Endothelial cell of umbilical vein (primary cell): ENCODE data around the gene GIN1. TPM values are rescaled to one million over a fixed set of nuclear protein-coding genes. Genes with fewer than 3 reads are reported as not detected.

Experiments used
- BruUV-seq: library from RNA; stranded (reverse); fragments of 400-500 nt; replicated peaks from 2 replicates; lab custom pipeline; 2021; lab: Mats Ljungman, UMichigan
- CTCF ChIA-PET: fragments of 300-600, 350-600 bp; sonication (Branson Sonifier 250); formaldehyde crosslinking; loops from one replicate; lab custom pipeline; 2021; ENCODE audit warnings: antibody characterized with exemption, inconsistent platforms; lab: Charles Lee
- POLR2A ChIA-PET: fragments of 300-600, 350-600 bp; sonication (Branson Sonifier 250); formaldehyde crosslinking; loops from one replicate; lab custom pipeline; 2021; ENCODE audit warnings: antibody characterized with exemption, inconsistent platforms; lab: Charles Lee
- DNase-seq: peaks from one replicate; pipeline ENCODE4 v3.0.0-alpha.2; 2011; ENCODE audit warnings: low read depth, low spot score
- FAIRE-seq: peaks from 2 replicates; lab custom pipeline; 2011; peaks lifted over from hg19 to GRCh38; lab: Jason Lieb, UNC
- H2AFZ ChIP-seq: 2 replicates; pipeline ENCODE4 v1.6.0; 2012; ENCODE audit warnings: low read depth, low read length, control low read depth, inconsistent platforms
- H3K27ac ChIP-seq: 2 replicates; pipeline ENCODE4 v1.5.1; 2011; ENCODE audit warnings: low read depth, mild to moderate bottlenecking, control low read depth, low read length, moderate library complexity; ENCODE audit not compliant: insufficient read depth
- H3K27me3 ChIP-seq, 2 experiments: 2 replicates each; pipeline versions ENCODE4 v1.6.0 to v1.6.1; 2011; ENCODE audit warnings: low read length in 2 of 2, mixed read lengths in 1 of 2; ENCODE audit not compliant: control insufficient read depth in 2 of 2, insufficient read depth in 2 of 2
- H3K36me3 ChIP-seq, 2 experiments: 2 replicates in 1 of 2; 3 replicates in 1 of 2; pipeline ENCODE4 v1.5.1; 2011; ENCODE audit warnings: low read length in 2 of 2, mild to moderate bottlenecking in 1 of 2, moderate library complexity in 1 of 2; ENCODE audit not compliant: control insufficient read depth in 2 of 2, insufficient read depth in 2 of 2; ENCODE audit errors: extremely low read depth in 1 of 2
- H3K4me1 ChIP-seq: 3 replicates; pipeline ENCODE4 v1.5.1; 2011; ENCODE audit warnings: mild to moderate bottlenecking, low read length; ENCODE audit not compliant: control insufficient read depth, insufficient read depth; ENCODE audit errors: extremely low read depth
- H3K4me2 ChIP-seq: 2 replicates; pipeline ENCODE4 v1.6.1; 2011; ENCODE audit warnings: low read length, control low read depth, mixed read lengths; ENCODE audit not compliant: insufficient read depth
- H3K4me3 ChIP-seq, 3 experiments: fragments of 200-600 bp in 1 of 3; sonication (generic), shearing (Covaris generic) in 1 of 3; replicated peaks in 1 of 3; 2 replicates each; pipeline ENCODE4 v1.5.1; 2011 to 2016; ENCODE audit warnings: control low read depth in 3 of 3, low read length in 3 of 3, mild to moderate bottlenecking in 2 of 3, inconsistent platforms in 1 of 3, low read depth in 1 of 3, moderate library complexity in 1 of 3; ENCODE audit not compliant: insufficient read depth in 1 of 3
- H3K79me2 ChIP-seq: 2 replicates; pipeline ENCODE4 v1.6.0; 2012; ENCODE audit warnings: low read length, inconsistent platforms; ENCODE audit not compliant: control insufficient read depth, insufficient read depth
- H3K9ac ChIP-seq: replicated peaks from 2 replicates; pipeline ENCODE3; 2011; ENCODE audit warnings: low read length, control low read depth; ENCODE audit not compliant: insufficient read depth; ENCODE audit errors: extremely low read depth
- H3K9me1 ChIP-seq: replicated peaks from 3 replicates; pipeline ENCODE4 v1.6.0; 2011; ENCODE audit warnings: mild to moderate bottlenecking, low read length; ENCODE audit not compliant: control insufficient read depth, insufficient read depth; ENCODE audit errors: extremely low read depth
- H3K9me3 ChIP-seq: replicated peaks from 2 replicates; pipeline ENCODE4 v1.5.1; 2012; ENCODE audit warnings: low read length, inconsistent platforms; ENCODE audit not compliant: control insufficient read depth, insufficient read depth
- H4K20me1 ChIP-seq: replicated peaks from 2 replicates; pipeline ENCODE3; 2011; ENCODE audit warnings: mild to moderate bottlenecking, low read length; ENCODE audit not compliant: control insufficient read depth, insufficient read depth; ENCODE audit errors: extremely low read depth
- EZH2 ChIP-seq: IDR thresholded peaks from 2 replicates; pipeline ENCODE4 v1.6.1; 2012; ENCODE audit warnings: borderline replicate concordance, low read depth, mild to moderate bottlenecking, moderate library complexity, low read length, inconsistent platforms; ENCODE audit not compliant: severe bottlenecking
- FOS ChIP-seq: IDR thresholded peaks from 2 replicates; pipeline ENCODE4 v1.6.1; 2011; ENCODE audit warnings: mild to moderate bottlenecking, low read length, moderate library complexity, borderline replicate concordance; ENCODE audit not compliant: insufficient read depth
- GATA2 ChIP-seq: IDR thresholded peaks from 2 replicates; pipeline ENCODE4 v1.7.0; 2011; ENCODE audit warnings: low read depth, mild to moderate bottlenecking, moderate library complexity, mixed read lengths, low read length; ENCODE audit not compliant: insufficient read length, insufficient read depth
- JUN ChIP-seq: IDR thresholded peaks from 2 replicates; pipeline ENCODE4 v1.6.1; 2011; ENCODE audit warnings: borderline replicate concordance, low read depth; ENCODE audit not compliant: insufficient read length, insufficient read depth
- MYC ChIP-seq: IDR thresholded peaks from one replicate; pipeline ENCODE4 v1.6.1; 2011; ENCODE audit warnings: mild to moderate bottlenecking, low read depth, low read length
- POLR2A ChIP-seq: IDR thresholded peaks from 2 replicates; pipeline ENCODE4 v1.6.1; 2012; ENCODE audit warnings: low read depth, mild to moderate bottlenecking, control low read depth, low read length
- POLR2AphosphoS5 ChIP-seq: IDR thresholded peaks from 2 replicates; pipeline ENCODE4 v1.6.1; 2012; ENCODE audit warnings: low read depth, mild to moderate bottlenecking, control low read depth, low read length, moderate library complexity; ENCODE audit not compliant: insufficient read depth
- dilution Hi-C: fragments of 300-500 bp; cut with MboI; formaldehyde crosslinking; loops from one replicate; pipeline ENCODE4 v1.15.0; 2019; ENCODE audit warnings: low sequenced_read_pairs; ENCODE audit not compliant: extremely low pct_ligation_motif_present
- intact Hi-C: fragments of 100-400 bp; cut with micrococcal nuclease; formaldehyde crosslinking; loops from one replicate; pipeline ENCODE4 v1.10.0; 2022
- polyA plus RNA-seq, 4 experiments: library from polyadenylated mRNA; depleted of rRNA in 3 of 4; stranded (reverse) in 3 of 4; unstranded in 1 of 4; fragments of >200 nt; gene quantifications; 2 replicates each; pipeline versions ENCODE4 v1.2.1 to v1.2.3, GENCODE V29; 2011 to 2012; ENCODE audit warnings: missing spikeins in 1 of 4
- total RNA-seq: library from RNA; stranded (reverse); gene quantifications from 2 replicates; pipeline ENCODE4 v1.2.3, GENCODE V29; 2021
- TF ChIP-seq, protein P1 (sequence below), 2 donors: IDR thresholded peaks; 1 replicate in 1 of 2; 2 replicates in 1 of 2; pipeline ENCODE4 v1.5.1; 2011; ENCODE audit warnings: low read length in 2 of 2, mild to moderate bottlenecking in 2 of 2, moderate library complexity in 2 of 2, control low read depth in 1 of 2, inconsistent platforms in 1 of 2, low read depth in 1 of 2; ENCODE audit not compliant: insufficient read depth in 1 of 2; ENCODE audit errors: extremely low read depth in 1 of 2
- TF ChIP-seq, protein P2 (sequence below): IDR thresholded peaks from 2 replicates; pipeline ENCODE4 v1.6.1; 2011; ENCODE audit not compliant: insufficient read depth, insufficient read length

Gene GIN1
- total and polyA plus RNA-seq, 2 donors (not counting 3 experiments of a cell fraction or from before 2014, with no cell fraction given) = 0.98 to 4.4 TPM

DNA sequence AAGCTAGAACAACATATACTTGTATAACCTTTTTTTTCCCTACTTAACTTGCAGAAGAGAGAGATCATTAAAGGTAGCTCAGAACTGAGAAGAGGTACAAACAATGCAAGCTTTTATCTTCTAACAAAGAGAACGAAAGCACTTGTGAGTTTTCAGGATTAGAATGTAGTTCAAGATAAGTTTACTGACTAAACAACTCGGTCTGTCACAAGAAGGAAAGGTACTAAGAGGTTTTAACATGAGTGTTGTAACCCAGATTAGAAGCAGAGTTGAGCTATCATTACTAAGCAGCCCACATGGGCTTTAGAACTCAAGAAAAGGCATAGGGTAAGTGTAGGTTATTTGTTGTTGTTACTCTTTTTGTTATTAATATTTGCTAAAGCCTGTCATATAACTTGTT, 25.2 kb downstream of the GIN1 start:
- no peak for FAIRE-seq
- H3K4me1 ChIP-seq = no peaks in the 10 kb centered on the region
- DNase-seq = no peak
- H3K9me3 ChIP-seq = no peaks in the 10 kb centered on the region
- POLR2A ChIA-PET = no interaction called here
- no peak overlapping the region for H3K27ac ChIP-seq
- no peak overlapping the region for H3K9ac ChIP-seq
- no peaks in the 10 kb centered on the region for H3K9me1 ChIP-seq
- H2AFZ ChIP-seq = no peak overlapping the region
- CTCF ChIA-PET = interaction anchor here (0.8 kb wide), 1 partner anchor 9 kb away, joined by 3 read pairs; no protein-coding TSS in a partner anchor
- intact Hi-C loops (no loop called here), dilution Hi-C loops (no loop called here)
- no peak overlapping the region for H3K4me2 ChIP-seq
- H3K4me3 ChIP-seq = no peak overlapping the region
- H3K36me3 ChIP-seq = no peaks in the 10 kb centered on the region
- no peaks in the 10 kb centered on the region for H3K79me2 ChIP-seq
- TF ChIP-seq, protein P1, sequence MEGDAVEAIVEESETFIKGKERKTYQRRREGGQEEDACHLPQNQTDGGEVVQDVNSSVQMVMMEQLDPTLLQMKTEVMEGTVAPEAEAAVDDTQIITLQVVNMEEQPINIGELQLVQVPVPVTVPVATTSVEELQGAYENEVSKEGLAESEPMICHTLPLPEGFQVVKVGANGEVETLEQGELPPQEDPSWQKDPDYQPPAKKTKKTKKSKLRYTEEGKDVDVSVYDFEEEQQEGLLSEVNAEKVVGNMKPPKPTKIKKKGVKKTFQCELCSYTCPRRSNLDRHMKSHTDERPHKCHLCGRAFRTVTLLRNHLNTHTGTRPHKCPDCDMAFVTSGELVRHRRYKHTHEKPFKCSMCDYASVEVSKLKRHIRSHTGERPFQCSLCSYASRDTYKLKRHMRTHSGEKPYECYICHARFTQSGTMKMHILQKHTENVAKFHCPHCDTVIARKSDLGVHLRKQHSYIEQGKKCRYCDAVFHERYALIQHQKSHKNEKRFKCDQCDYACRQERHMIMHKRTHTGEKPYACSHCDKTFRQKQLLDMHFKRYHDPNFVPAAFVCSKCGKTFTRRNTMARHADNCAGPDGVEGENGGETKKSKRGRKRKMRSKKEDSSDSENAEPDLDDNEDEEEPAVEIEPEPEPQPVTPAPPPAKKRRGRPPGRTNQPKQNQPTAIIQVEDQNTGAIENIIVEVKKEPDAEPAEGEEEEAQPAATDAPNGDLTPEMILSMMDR (IDR thresholded peaks at IDR 0.05; ENCODE audit: extremely low read depth in 1 of 2, insufficient read depth in 1 of 2, low read depth in 1 of 2, low read length in 2 of 2) = no peak
- TF ChIP-seq POLR2A (no peak), JUN (no peak), FOS (no peak), POLR2AphosphoS5 (no peak), GATA2 (no peak), MYC (no peak), EZH2 (no peak)
- TF ChIP-seq, protein P2, sequence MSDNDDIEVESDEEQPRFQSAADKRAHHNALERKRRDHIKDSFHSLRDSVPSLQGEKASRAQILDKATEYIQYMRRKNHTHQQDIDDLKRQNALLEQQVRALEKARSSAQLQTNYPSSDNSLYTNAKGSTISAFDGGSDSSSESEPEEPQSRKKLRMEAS = no peak
- no TSS peak for BruUV-seq
- no peaks in the 10 kb centered on the region for H4K20me1 ChIP-seq
- H3K27me3 ChIP-seq = no peaks in the 10 kb centered on the region
